ENCODE results near the gene CSPG4.
"Not testable (repeated sequence)": the region's sequence is repeated elsewhere in the genome, so short reads cannot be mapped to it uniquely, and the experiment has no call there.

The CSPG4 gene

DNA sequence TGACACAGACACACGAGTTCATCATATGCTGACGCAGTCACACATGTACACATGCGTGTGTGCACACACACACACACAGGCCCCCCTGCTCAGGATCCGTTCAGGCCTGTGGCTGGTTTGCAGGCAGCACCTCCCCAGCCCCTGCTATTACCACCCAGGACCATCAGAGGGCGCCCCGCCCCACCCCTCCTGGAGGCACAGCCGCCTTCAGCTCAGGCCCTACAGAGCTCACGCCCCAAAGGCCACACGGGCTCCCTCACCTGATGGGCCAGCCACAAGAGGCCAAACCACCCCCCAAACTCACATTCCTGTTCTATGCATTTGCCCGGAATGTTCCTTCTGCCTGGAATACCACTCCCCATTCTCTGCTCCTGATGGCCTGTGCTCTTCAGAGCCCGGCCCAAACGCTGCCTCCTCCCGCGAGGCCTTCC, 26.4 kb downstream of the CSPG4 start:
- not testable (repeated sequence) for H3K36me3 Mint-ChIP-seq, H3K27ac Mint-ChIP-seq, H3K4me1 Mint-ChIP-seq, H3K4me3 Mint-ChIP-seq, H3K9me3 Mint-ChIP-seq
- H3K27me3 Mint-ChIP-seq = peaks cover 21% of the 10 kb centered on the region
- CTCF ChIA-PET = interaction anchor here (0.6 to 9.8 kb wide), 12 partner anchors 10 to 453 kb away, joined by 3 to 62 read pairs (median 3); partner anchors contain the start of gene MAN2C1
- peak; percentile 87 for DNase-seq

GRCh38 chr15:75685195-75685594, 27.5 kb downstream of the CSPG4 start:
- H3K4me1 Mint-ChIP-seq = no peaks in the 10 kb centered on the region
- no peaks in the 10 kb centered on the region for H3K9me3 Mint-ChIP-seq
- no peak for DNase-seq
- H3K4me3 Mint-ChIP-seq = no peak overlapping the region
- no peaks in the 10 kb centered on the region for H3K36me3 Mint-ChIP-seq
- H3K27me3 Mint-ChIP-seq = peaks cover 16% of the 10 kb centered on the region
- H3K27ac Mint-ChIP-seq = no peak overlapping the region
- CTCF ChIA-PET = interaction anchor here (0.6 to 9.8 kb wide), 7 partner anchors 9 to 317 kb away, joined by 3 to 62 read pairs (median 5); partner anchors contain the start of gene MAN2C1

DNA sequence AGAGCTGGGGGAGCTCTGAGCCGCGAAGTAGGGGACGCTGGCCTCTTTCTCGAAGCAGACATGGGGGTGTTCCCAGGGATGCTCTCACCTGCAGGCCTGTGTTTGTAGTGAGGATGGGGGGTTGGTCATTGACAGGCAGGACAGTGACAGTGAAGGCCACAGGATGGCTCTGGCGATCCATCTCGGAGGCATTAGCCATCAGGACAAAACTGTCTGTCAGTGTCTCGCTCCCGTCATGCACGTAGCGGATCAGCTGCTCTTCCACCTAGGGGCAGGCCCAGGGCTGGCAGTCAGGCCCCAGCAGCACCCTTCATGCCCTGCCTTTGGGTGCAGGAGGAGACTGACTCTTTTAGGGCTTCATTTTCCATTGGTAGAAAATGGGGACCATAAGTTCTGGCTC, 28.0 kb downstream of the CSPG4 start:
- CTCF ChIA-PET = interaction anchor here (1.4 to 9.8 kb wide), 5 partner anchors 8 to 317 kb away, joined by 3 to 62 read pairs (median 7); partner anchors contain the start of gene MAN2C1
- Mint-ChIP-seq H3K36me3 (no peaks in the 10 kb centered on the region), H3K27me3 (peaks cover 16% of the 10 kb centered on the region), H3K9me3 (no peaks in the 10 kb centered on the region), H3K4me3 (no peak overlapping the region), H3K4me1 (no peaks in the 10 kb centered on the region), H3K27ac (no peak overlapping the region)
- no peak for DNase-seq

DNA sequence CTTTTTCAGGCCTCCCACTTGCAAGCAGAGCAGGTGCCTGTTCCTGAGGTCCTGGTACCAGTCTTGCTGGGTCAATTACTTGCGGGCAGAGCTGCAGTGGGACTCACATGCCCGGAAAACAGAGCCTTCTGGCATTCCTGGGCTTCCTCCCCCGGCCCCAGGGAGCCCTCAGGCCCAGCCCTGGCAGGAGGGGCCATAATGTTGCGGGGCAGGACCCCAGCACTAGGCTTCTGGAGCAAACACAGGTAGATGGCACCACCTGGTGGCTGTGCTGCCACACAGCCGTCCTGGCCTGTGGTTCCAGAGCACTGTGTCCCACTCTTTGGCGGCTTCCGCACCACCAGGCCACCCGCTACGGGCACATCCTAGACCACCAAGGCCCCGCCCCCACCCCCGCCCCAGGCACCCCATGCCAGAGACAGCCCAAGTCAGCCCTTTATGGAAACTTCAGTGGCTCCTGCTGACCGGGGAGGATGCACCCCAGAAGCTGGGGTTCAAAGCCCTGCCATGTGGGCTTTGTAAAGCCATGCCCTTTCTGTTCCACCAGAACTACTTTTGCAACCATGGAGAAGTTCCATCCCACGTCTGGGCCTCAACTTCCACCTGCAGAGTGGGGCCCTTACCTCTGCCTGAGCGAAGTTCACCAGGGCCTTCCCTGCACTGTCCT, 28.9 kb downstream of the CSPG4 start:
- not testable (repeated sequence) for H3K36me3 Mint-ChIP-seq, H3K4me3 Mint-ChIP-seq, H3K9me3 Mint-ChIP-seq, H3K4me1 Mint-ChIP-seq, H3K27ac Mint-ChIP-seq
- peak; percentile 83 for DNase-seq
- CTCF ChIA-PET = interaction anchor here (1.4 to 9.8 kb wide), 4 partner anchors 85 to 316 kb away, joined by 3 to 62 read pairs (median 26); partner anchors contain the start of gene MAN2C1
- H3K27me3 Mint-ChIP-seq = peaks cover 16% of the 10 kb centered on the region

GRCh38 chr15:75682181-75683135, 30.2 kb downstream of the CSPG4 start:
- no peak overlapping the region for H3K27ac Mint-ChIP-seq
- CTCF ChIA-PET = interaction anchor here (0.6 to 9.8 kb wide), 6 partner anchors 14 to 315 kb away, joined by 3 to 62 read pairs (median 4); partner anchors contain the start of gene MAN2C1
- peaks cover 16% of the 10 kb centered on the region for H3K27me3 Mint-ChIP-seq
- no peaks in the 10 kb centered on the region for H3K9me3 Mint-ChIP-seq
- no peak overlapping the region for H3K4me3 Mint-ChIP-seq
- H3K4me1 Mint-ChIP-seq = no peaks in the 10 kb centered on the region
- no peak for DNase-seq
- no peaks in the 10 kb centered on the region for H3K36me3 Mint-ChIP-seq

DNA sequence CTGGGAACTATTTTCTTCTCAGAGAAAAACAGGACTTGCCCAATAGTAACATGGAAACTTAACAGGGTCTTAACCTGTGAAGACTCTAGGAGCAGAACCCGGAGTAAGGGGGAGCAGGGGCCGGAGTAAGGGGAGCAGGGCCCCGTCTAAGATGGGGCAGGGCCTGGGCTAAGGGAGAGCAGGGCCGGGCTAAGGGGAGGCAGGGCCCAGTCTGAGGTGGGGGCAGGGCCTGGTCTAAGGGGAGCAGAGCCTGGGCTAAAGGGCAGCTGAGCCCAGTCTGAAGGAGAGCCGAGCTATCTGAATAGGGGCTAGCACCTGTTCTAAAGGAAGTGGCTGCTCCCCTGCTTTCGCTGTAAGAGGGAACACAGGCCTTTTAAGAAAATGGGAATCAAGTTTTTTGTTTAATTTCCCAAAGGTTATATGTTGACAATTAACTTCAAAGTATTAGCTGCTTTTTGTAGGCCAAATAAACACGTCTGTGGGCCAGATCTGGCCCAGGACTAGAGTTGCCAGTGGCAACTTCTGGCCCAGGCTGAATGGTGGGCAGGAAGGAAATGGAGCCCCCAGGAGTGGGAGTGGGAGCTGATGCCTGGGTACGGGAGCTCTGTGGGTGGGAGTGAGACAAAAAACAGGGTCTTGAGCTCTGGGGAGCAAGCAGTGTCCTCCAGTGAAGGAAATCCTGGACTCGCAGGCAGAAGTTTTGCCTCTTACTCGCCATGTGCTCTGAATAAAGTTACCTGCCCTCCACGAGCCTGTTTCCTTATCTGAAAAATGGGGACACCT, 32.5 kb downstream of the CSPG4 start:
- CTCF ChIA-PET = interaction anchor here (1.2 to 9.8 kb wide), 2 partner anchors 45 to 312 kb away, joined by 3 to 62 read pairs; partner anchors contain the start of gene MAN2C1
- Mint-ChIP-seq H3K27me3 (peaks cover 12% of the 10 kb centered on the region), H3K36me3 (no peaks in the 10 kb centered on the region), H3K4me1 (no peaks in the 10 kb centered on the region), H3K27ac (no peak overlapping the region), H3K4me3 (no peak overlapping the region), H3K9me3 (no peaks in the 10 kb centered on the region)
- DNase-seq = no peak

DNA sequence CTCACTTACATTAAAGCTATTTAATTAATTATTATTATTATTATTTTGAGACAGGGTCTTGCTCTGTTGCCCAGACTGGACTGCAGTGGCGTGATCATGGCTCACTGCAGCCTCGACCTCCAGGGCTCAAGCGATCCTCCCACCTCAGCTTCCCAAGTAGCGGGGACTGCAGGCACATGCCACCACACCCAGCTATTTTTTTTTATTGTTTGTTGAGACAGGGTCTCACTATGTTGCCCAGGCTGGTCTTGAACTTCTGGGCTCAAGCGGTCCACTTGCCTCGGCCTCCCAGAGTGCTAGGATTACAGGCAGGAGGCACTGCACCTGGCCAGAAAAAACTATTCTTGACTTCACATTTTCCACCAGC, 34.3 kb downstream of the CSPG4 start:
- CTCF ChIA-PET = interaction anchor here (1.1 to 9.8 kb wide), 2 partner anchors 169 to 310 kb away, joined by 3 to 62 read pairs; partner anchors contain the start of gene MAN2C1
- H3K27ac Mint-ChIP-seq, DNase-seq, H3K4me1 Mint-ChIP-seq, H3K36me3 Mint-ChIP-seq, H3K9me3 Mint-ChIP-seq, H3K4me3 Mint-ChIP-seq: not testable (repeated sequence)
- peaks cover 12% of the 10 kb centered on the region for H3K27me3 Mint-ChIP-seq

- no peak for DNase-seq
- CTCF ChIA-PET = interaction anchor here (1.1 to 9.8 kb wide), 4 partner anchors 8 to 310 kb away, joined by 3 to 62 read pairs (median 5); partner anchors contain the start of gene MAN2C1
- Mint-ChIP-seq H3K4me1 (no peaks in the 10 kb centered on the region), H3K36me3 (no peaks in the 10 kb centered on the region), H3K4me3 (no peak overlapping the region), H3K27me3 (peaks cover 13% of the 10 kb centered on the region), H3K9me3 (no peaks in the 10 kb centered on the region), H3K27ac (no peak overlapping the region)
Measured at GRCh38 chr15:75677465-75678323, 35.0 kb downstream of the CSPG4 start.

- H3K4me3 Mint-ChIP-seq = no peak overlapping the region
- no peaks in the 10 kb centered on the region for H3K36me3 Mint-ChIP-seq
- no peak overlapping the region for H3K27ac Mint-ChIP-seq
- DNase-seq = no peak
- no peaks in the 10 kb centered on the region for H3K4me1 Mint-ChIP-seq
- H3K9me3 Mint-ChIP-seq = no peaks in the 10 kb centered on the region
- CTCF ChIA-PET = interaction anchor here (0.8 to 2.1 kb wide), 3 partner anchors 9 to 124 kb away, joined by 3 to 7 read pairs (median 4); no protein-coding TSS in a partner anchor
- peaks cover 13% of the 10 kb centered on the region for H3K27me3 Mint-ChIP-seq
Measured at GRCh38 chr15:75676688-75677464, 35.8 kb downstream of the CSPG4 start.

GRCh38 chr15:75675579-75676404, 36.9 kb downstream of the CSPG4 start:
- H3K4me1 Mint-ChIP-seq = no peaks in the 10 kb centered on the region
- CTCF ChIA-PET = interaction anchor here (2.1 kb wide), 1 partner anchor 10 kb away, joined by 7 read pairs; no protein-coding TSS in a partner anchor
- no peak overlapping the region for H3K27ac Mint-ChIP-seq
- no peak for DNase-seq
- H3K27me3 Mint-ChIP-seq = peaks cover 9% of the 10 kb centered on the region
- H3K36me3 Mint-ChIP-seq = no peaks in the 10 kb centered on the region
- no peak overlapping the region for H3K4me3 Mint-ChIP-seq
- no peaks in the 10 kb centered on the region for H3K9me3 Mint-ChIP-seq

- Mint-ChIP-seq H3K27me3 (peaks cover 9% of the 10 kb centered on the region), H3K36me3 (no peaks in the 10 kb centered on the region), H3K27ac (no peak overlapping the region), H3K4me3 (no peak overlapping the region), H3K9me3 (no peaks in the 10 kb centered on the region), H3K4me1 (no peaks in the 10 kb centered on the region)
- no peak for DNase-seq
- CTCF ChIA-PET = interaction anchor here (0.9 kb wide), 1 partner anchor 306 kb away, joined by 3 read pairs; the partner anchor contains the start of gene MAN2C1
Measured at GRCh38 chr15:75674366-75674765, 38.3 kb downstream of the CSPG4 start.

Measured in activated naive CD4-positive, alpha-beta T cell treated with anti-CD3 and anti-CD28 coated beads, Interleukin-2, amount 10 ng/mL, durations not matched to agents 7 days and 5 days (primary cell).